H9 (cell line): ENCODE results near the gene EMX2. TPM values are rescaled to one million over a fixed set of nuclear protein-coding genes. Genes with fewer than 3 reads are reported as not detected.

Experiments
- DNase-seq: peaks from one replicate; pipeline ENCODE4 v3.0.0-alpha.2; 2017
- H2AFZ ChIP-seq: one replicate; pipeline ENCODE4 v1.6.1; 2013; ENCODE audit warnings: mild to moderate bottlenecking, low read length, control low read depth, moderate library complexity
- H2AK5ac ChIP-seq: 2 replicates; pipeline ENCODE4 v1.6.1; 2013; ENCODE audit warnings: low read length, control low read depth, mixed read lengths; ENCODE audit not compliant: insufficient read length
- H2BK120ac ChIP-seq: one replicate; pipeline ENCODE4 v1.6.1; 2013; ENCODE audit warnings: low read depth, mild to moderate bottlenecking, low read length, control low read depth, inconsistent platforms; ENCODE audit not compliant: poor library complexity, severe bottlenecking
- H2BK12ac ChIP-seq: 2 replicates; pipeline ENCODE4 v1.6.1; 2013; ENCODE audit warnings: low read length, control low read depth, mixed read lengths, low read depth; ENCODE audit not compliant: insufficient read length
- H2BK15ac ChIP-seq: 2 replicates; pipeline ENCODE4 v1.6.1; 2013; ENCODE audit warnings: low read depth, low read length, control low read depth
- H2BK20ac ChIP-seq: one replicate; pipeline ENCODE4 v1.6.1; 2013; ENCODE audit warnings: low read depth, mild to moderate bottlenecking, low read length, control low read depth, inconsistent platforms; ENCODE audit not compliant: poor library complexity, severe bottlenecking
- H2BK5ac ChIP-seq: 2 replicates; pipeline ENCODE4 v1.6.1; 2013; ENCODE audit warnings: low read length, control low read depth, mixed read lengths; ENCODE audit not compliant: insufficient read length
- H3K14ac ChIP-seq: 2 replicates; pipeline ENCODE4 v1.6.1; 2013; ENCODE audit warnings: low read length, control low read depth; ENCODE audit not compliant: insufficient read depth
- H3K18ac ChIP-seq: 2 replicates; pipeline ENCODE4 v1.6.1; 2013; ENCODE audit warnings: low read depth, mild to moderate bottlenecking, mixed read lengths, low read length, control low read depth; ENCODE audit not compliant: insufficient read length
- H3K23ac ChIP-seq: 2 replicates; pipeline ENCODE4 v1.6.1; 2013; ENCODE audit warnings: low read length, control low read depth, mixed read lengths, low read depth; ENCODE audit not compliant: insufficient read length
- H3K23me2 ChIP-seq: 2 replicates; pipeline ENCODE4 v1.6.1; 2013; ENCODE audit warnings: low read depth, mild to moderate bottlenecking, mixed read lengths, low read length, control low read depth; ENCODE audit not compliant: insufficient read length, poor library complexity, severe bottlenecking
- H3K27ac ChIP-seq: 2 replicates; pipeline ENCODE4 v1.5.1; 2013; ENCODE audit warnings: low read length, control low read depth, mixed read lengths, low read depth; ENCODE audit not compliant: insufficient read length
- H3K27me3 ChIP-seq: 2 replicates; pipeline ENCODE4 v1.6.1; 2013; ENCODE audit warnings: low read length, control low read depth, inconsistent platforms; ENCODE audit not compliant: insufficient read depth
- H3K4ac ChIP-seq: 2 replicates; pipeline ENCODE4 v1.6.1; 2013; ENCODE audit warnings: low read depth, mild to moderate bottlenecking, control low read depth, inconsistent platforms, low read length, moderate library complexity
- H3K4me1 ChIP-seq: 2 replicates; pipeline ENCODE4 v1.6.1; 2013; ENCODE audit warnings: low read length, control low read depth, inconsistent platforms; ENCODE audit not compliant: insufficient read depth
- H3K4me2 ChIP-seq: 2 replicates; pipeline ENCODE4 v1.6.1; 2013; ENCODE audit warnings: low read length, control low read depth, mixed read lengths; ENCODE audit not compliant: insufficient read length, insufficient read depth
- H3K56ac ChIP-seq: 2 replicates; pipeline ENCODE4 v1.6.1; 2013; ENCODE audit warnings: low read depth, mild to moderate bottlenecking, mixed read lengths, low read length, control low read depth; ENCODE audit not compliant: insufficient read length
- H3K79me1 ChIP-seq: 2 replicates; pipeline ENCODE4 v1.6.1; 2013; ENCODE audit warnings: low read depth, mild to moderate bottlenecking, moderate library complexity, low read length, control low read depth, inconsistent platforms; ENCODE audit not compliant: insufficient read depth, poor library complexity, severe bottlenecking
- H3K79me2 ChIP-seq: 2 replicates; pipeline ENCODE4 v1.6.1; 2013; ENCODE audit warnings: low read length, control low read depth, inconsistent platforms; ENCODE audit not compliant: insufficient read depth
- H3K9ac ChIP-seq: 2 replicates; pipeline ENCODE4 v1.6.1; 2013; ENCODE audit warnings: low read length, control low read depth, mixed read lengths; ENCODE audit not compliant: insufficient read length; ENCODE audit errors: extremely low read depth
- H3K9me3 ChIP-seq: one replicate; pipeline ENCODE4 v1.6.1; 2013; ENCODE audit warnings: low read depth, low read length, inconsistent platforms; ENCODE audit not compliant: control insufficient read depth
- H3T11ph ChIP-seq: one replicate; pipeline ENCODE4 v1.6.1; 2013; ENCODE audit warnings: mild to moderate bottlenecking, low read length, control low read depth, inconsistent platforms
- H4K20me1 ChIP-seq: one replicate; pipeline ENCODE4 v1.6.1; 2013; ENCODE audit not compliant: control insufficient read depth, insufficient read length, insufficient read depth
- H4K5ac ChIP-seq: 2 replicates; pipeline ENCODE4 v1.6.1; 2013; ENCODE audit warnings: low read depth, mild to moderate bottlenecking, mixed read lengths, low read length, control low read depth; ENCODE audit not compliant: insufficient read length
- H4K8ac ChIP-seq: replicated peaks from 2 replicates; pipeline ENCODE4 v1.6.1; 2013; ENCODE audit warnings: low read length, control low read depth, mixed read lengths, low read depth; ENCODE audit not compliant: insufficient read length
- H4K91ac ChIP-seq: 2 replicates; pipeline ENCODE4 v1.6.1; 2013; ENCODE audit warnings: low read depth, mild to moderate bottlenecking, moderate library complexity, mixed read lengths, low read length, control low read depth; ENCODE audit not compliant: insufficient read length
- H3K27ac Mint-ChIP-seq, 3 experiments: 2 replicates in 2 of 3; 3 replicates in 1 of 3; pipeline ENCODE4 v1.8.0; 2020 to 2021; ENCODE audit warnings: mixed read lengths in 3 of 3, mild to moderate bottlenecking in 1 of 3, moderate library complexity in 1 of 3
- H3K27me3 Mint-ChIP-seq: 2 replicates; pipeline ENCODE4 v1.8.0; 2021; ENCODE audit warnings: low read depth, mild to moderate bottlenecking, moderate library complexity, mixed read lengths
- H3K36me3 Mint-ChIP-seq, 3 experiments: 2 replicates in 2 of 3; 3 replicates in 1 of 3; pipeline ENCODE4 v1.8.0; 2020 to 2021; ENCODE audit warnings: low read depth in 3 of 3, mixed read lengths in 3 of 3; ENCODE audit not compliant: insufficient read depth in 1 of 3
- H3K4me1 Mint-ChIP-seq, 2 experiments: 2 replicates each; pipeline ENCODE4 v1.8.0; 2020; ENCODE audit warnings: mixed read lengths in 2 of 2
- H3K4me3 Mint-ChIP-seq, 2 experiments: 2 replicates in 1 of 2; 3 replicates in 1 of 2; pipeline ENCODE4 v1.8.0; 2020 to 2021; ENCODE audit warnings: mild to moderate bottlenecking in 2 of 2, mixed read lengths in 2 of 2, moderate library complexity in 1 of 2
- H3K9me3 Mint-ChIP-seq, 2 experiments: 2 replicates in 1 of 2; 3 replicates in 1 of 2; pipeline ENCODE4 v1.8.0; 2020; ENCODE audit warnings: mild to moderate bottlenecking in 2 of 2, mixed read lengths in 2 of 2, moderate library complexity in 1 of 2
- WGBS: extraction: QIAGEN DNeasy Blood & Tissue Kit; methylation state at CpG from one replicate; pipeline ENCODE4 v1.1.7; 2013; ENCODE audit warnings: missing lambda C conversion rate, low lambda C conversion rate, mixed read lengths; ENCODE audit not compliant: insufficient read length; ENCODE audit errors: extremely low coverage; 5-methylcytosine and 5-hydroxymethylcytosine counted together
- total RNA-seq: library from RNA; stranded (reverse); gene quantifications from 2 replicates; pipeline ENCODE4 v1.2.1, GENCODE V29; 2021
- TF ChIP-seq, protein P1 (sequence below): fragments of 200-600 bp; sonication (generic); conservative IDR thresholded peaks from 3 replicates; pipeline ENCODE4 v1.8.0; 2021; ENCODE audit warnings: antibody characterized with exemption, mild to moderate bottlenecking

Gene EMX2
- total RNA-seq, 1 experiment from 2014 or later, result not detected

DNA sequence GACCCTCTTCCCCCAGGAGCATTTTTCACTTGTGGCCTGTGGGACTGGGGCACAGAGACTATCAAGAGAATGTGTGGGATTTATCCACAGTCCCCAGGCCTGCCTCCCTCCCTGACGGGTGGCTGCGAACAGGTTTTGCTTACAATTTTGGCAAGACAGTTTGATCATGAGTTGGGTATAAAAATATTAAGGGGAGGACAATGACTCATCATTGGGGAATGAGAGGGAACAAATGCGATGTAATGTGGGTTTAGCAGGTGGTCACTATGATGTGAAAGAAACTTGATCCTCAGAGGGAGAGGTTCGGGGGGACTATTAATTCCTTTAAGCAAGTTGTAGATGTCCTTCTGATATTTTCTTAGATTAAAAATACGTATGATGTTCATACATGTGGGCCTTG is 52.2 kb downstream of the EMX2 start:
- Mint-ChIP-seq H3K9me3 (no peaks in the 10 kb centered on the region), H3K27me3 (peaks cover 19% of the 10 kb centered on the region), H3K27ac (no peak overlapping the region), H3K36me3 (no peaks in the 10 kb centered on the region), H3K4me3 (no peak overlapping the region), H3K4me1 (peaks cover 0 to 3% of the 10 kb centered on the region in 2 experiments; a peak in 1 of 4 replicates)
- Histone ChIP-seq H3K14ac (no peak overlapping the region), H3K27ac (no peak overlapping the region), H4K5ac (no peak overlapping the region), H2AFZ (no peak overlapping the region), H2BK12ac (no peak overlapping the region), H4K8ac (no peak overlapping the region), H3K27me3 (no peaks in the 10 kb centered on the region), H2BK120ac (no peak overlapping the region), H2BK5ac (no peak overlapping the region), H3K18ac (no peak overlapping the region), H3K79me2 (no peaks in the 10 kb centered on the region), H4K91ac (no peak overlapping the region), H3K56ac (no peak overlapping the region), H3K4ac (no peak overlapping the region), H3K4me1 (no peaks in the 10 kb centered on the region), H3K9me3 (no peaks in the 10 kb centered on the region), H3T11ph (no peak overlapping the region), H4K20me1 (no peaks in the 10 kb centered on the region), H3K23ac (no peak overlapping the region), H3K9ac (no peak overlapping the region), H2BK15ac (no peak overlapping the region), H3K79me1 (no peaks in the 10 kb centered on the region), H2AK5ac (no peak overlapping the region), H2BK20ac (no peak overlapping the region), H3K23me2 (no peaks in the 10 kb centered on the region), H3K4me2 (no peak overlapping the region)
- WGBS, result no CpG with 5 or more reads among the region's 5 CpGs
- no peak for DNase-seq
- TF ChIP-seq, protein P1, sequence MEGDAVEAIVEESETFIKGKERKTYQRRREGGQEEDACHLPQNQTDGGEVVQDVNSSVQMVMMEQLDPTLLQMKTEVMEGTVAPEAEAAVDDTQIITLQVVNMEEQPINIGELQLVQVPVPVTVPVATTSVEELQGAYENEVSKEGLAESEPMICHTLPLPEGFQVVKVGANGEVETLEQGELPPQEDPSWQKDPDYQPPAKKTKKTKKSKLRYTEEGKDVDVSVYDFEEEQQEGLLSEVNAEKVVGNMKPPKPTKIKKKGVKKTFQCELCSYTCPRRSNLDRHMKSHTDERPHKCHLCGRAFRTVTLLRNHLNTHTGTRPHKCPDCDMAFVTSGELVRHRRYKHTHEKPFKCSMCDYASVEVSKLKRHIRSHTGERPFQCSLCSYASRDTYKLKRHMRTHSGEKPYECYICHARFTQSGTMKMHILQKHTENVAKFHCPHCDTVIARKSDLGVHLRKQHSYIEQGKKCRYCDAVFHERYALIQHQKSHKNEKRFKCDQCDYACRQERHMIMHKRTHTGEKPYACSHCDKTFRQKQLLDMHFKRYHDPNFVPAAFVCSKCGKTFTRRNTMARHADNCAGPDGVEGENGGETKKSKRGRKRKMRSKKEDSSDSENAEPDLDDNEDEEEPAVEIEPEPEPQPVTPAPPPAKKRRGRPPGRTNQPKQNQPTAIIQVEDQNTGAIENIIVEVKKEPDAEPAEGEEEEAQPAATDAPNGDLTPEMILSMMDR, result no peak
